ENCODE results near the gene NAGK.
"Not testable (repeated sequence)": the region's sequence is repeated elsewhere in the genome, so short reads cannot be mapped to it uniquely, and the experiment has no call there.

Gene NAGK

DNA sequence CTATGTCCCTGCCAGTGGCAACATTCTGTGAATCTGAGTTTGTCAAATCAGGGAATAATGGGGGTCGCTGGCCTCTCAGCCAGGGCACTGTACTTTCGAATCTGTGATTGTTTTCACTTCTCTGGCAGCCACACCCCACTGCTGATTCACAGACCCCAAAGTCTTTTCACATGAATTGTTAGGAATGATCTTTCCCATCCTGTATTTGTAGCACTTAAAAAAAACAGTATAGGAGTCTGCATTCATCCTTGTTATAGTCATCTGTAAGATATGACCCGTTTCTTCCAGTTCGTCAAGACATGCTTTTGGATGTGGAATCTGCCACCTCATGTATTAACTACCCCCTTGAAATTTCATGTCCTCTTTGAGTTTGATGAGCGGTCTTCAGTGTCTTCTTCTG lies 928 bp downstream of the NAGK start:
- peak; percentile 29 for DNase-seq (ENCODE audit: low spot score)

DNA sequence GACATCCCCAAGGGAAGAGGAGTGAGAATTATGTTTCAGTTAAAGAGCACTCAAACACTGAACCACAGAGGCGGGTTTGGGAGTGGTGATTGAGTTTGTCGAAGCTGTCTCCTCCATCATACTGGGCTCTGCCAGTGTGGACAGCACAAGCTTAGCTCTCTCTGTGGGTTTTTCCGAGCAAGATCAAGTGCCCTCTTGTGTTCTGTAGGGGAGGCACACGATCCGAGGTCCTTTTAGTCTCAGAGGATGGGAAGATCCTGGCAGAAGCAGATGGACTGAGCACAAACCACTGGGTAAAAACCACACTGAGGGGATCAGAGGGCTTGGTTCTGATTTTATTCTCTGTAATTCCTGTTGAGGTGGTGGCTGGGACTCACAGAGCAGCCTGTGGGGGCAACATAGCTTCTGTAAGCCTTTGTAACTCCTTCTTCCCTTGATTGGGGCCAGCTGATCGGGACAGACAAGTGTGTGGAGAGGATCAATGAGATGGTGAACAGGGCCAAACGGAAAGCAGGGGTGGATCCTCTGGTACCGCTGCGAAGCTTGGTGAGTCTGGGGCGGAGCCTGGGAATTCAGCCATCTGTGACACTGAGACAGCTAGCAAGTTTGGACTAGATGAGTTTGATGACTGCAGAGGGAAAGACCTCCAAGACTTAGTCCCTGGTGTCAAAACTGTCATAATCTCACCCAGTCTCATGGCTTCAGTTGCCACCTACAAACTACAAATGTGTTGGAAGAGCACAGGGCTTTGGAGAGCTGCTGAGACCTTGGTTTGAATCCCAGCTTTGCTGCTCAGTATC lies 2.0 kb downstream of the NAGK start:
- peak; percentile 50 for DNase-seq (ENCODE audit: low spot score)

DNA sequence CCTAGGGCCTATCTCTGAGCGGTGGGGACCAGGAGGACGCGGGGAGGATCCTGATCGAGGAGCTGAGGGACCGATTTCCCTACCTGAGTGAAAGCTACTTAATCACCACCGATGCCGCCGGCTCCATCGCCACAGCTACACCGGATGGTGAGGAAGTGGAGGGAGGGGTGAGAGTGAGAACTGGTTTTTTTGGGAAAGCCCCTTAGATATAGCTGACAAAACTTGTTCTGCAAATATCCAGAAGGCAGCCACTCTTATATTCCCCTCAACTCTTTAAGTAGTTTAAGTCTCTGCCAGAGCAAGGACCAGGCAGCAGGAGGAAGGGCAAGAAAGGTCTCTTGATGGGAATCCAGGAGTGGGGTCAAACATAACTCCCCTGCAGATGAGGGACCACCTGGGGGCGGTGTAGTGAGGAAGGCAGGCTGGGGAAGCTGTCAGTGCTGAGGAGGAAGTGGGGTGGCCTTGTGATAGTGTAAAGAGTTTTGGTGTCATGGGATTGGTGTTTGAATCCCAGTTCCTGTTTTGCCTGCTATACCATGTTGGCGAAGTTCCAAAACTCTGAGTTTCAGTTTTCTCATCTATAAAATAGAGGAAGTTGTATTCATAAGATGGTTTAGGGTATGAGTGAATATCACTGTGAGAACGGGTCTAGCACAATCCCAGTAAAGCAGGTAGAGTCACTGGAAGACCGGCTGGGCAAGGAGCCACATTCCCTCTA lies 3.4 kb downstream of the NAGK start:
- DNase-seq (ENCODE audit: low spot score): no peak

DNA sequence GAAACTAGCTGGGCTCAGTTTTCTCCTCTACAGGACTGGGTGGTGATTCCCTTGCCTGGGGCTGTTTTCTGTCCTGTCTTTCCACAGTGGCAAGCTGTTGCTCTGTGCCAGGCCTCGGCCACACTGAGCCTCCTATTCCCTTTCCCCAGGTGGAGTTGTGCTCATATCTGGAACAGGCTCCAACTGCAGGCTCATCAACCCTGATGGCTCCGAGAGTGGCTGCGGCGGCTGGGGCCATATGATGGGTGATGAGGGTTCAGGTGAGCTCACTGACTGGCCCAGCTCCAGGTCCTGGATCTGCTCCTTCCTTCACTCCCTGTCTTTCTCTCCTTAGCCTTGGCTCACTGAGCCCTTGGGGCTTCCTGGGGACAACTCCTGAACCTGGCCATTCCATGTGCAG lies 4.0 kb downstream of the NAGK start:
- no peak for DNase-seq (ENCODE audit: low spot score)

DNA sequence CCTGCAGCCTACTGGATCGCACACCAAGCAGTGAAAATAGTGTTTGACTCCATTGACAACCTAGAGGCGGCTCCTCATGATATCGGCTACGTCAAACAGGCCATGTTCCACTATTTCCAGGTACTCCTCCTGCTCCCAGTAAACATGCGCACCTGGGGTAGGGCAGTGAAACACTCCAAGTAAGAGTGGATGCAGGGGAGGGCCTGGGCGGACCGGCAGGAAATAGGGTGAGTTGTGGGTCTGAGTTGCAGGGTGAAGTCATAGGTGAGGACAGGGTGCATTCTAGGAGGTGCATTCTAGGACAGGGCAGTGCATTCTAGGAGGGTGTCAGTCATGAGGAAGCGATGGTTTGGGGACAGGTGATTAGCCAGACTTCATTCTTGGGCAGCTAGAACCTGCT lies 5.0 kb downstream of the NAGK start:
- DNase-seq (ENCODE audit: low spot score): no peak

DNA sequence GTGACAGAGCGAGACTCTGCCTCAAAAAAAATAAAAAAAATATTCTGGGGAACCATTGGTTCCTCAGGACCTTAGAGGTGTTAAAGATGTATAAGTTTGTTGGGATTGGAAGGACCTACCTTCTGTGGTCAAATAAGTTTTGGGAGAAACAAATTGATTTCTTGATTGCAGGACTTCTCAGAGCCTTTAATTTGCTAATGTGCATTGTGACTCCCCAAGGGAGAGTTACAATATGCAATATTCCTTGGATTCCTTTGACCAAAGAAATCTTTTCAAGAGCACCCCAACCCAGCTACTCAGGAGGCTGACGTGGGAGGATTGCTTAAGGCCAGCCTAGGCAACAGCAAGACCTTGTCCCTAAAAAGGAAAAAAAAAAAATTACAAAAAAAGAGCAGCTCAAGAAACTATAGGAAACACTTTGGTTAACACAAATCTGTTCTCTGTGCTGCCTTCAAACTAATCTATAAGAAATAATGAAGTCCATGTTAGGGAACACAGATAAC lies 6.5 kb downstream of the NAGK start:
- DNase-seq (ENCODE audit: low spot score): no peak

DNA sequence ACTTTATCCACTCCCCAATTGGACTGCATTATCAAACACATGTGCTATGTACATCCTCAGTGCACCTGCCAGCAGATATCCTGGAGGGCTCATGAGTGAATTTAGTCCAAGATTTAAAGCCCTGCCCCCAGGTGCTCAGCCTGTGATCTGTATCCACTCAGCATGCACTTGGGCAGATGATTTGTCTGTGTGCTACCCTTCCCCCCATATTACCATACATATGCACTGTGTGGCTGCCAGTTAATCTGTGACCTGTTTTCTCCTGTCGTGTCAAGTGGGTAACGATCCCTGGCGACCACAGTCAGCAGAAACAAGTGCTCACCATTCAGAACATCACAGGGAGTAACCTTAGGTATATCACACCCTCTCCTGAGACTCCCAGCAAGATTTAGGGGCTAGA lies 10.2 kb downstream of the NAGK start:
- DNase-seq (ENCODE audit: low spot score): no peak

DNA sequence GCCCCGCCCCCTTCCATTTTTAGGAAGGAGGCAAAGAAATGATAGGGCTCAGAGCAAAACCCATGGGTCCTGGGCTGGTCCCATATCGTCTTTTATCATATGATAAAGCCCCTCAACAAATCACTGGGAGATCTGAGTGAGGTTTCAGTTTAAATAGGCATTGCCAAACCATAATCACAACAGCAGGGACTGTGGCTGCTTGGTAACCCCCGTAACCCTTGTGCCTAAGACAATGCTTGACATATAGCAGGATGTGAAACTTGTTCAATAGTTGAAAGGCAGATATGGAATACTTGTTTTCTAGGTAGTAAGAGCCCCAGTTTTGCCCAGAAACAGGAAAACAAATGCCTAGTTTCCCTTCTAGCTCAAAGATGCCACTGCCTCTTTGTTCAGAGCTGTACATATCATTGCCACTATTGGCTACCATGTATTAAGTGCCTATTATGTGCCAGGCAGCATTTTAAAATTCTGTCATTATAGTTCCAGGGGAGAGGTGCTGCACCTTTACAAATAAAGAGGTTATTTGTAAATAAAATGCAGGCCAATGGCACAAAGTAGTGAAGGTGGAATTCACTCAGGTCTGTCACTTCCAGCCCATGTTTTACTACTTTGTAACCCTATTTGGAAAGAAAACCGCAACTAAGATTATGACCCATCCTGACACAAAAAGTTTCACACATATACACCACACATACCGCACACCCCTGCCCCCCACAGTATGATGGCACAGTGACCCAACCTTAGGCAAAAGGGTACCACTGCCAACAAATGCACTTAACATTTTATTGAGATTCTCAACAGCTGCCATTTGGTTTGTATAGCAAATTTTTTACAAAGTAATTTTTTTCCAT lies 14.2 kb downstream of the NAGK start:
- DNase-seq (ENCODE audit: low spot score): no peak

DNA sequence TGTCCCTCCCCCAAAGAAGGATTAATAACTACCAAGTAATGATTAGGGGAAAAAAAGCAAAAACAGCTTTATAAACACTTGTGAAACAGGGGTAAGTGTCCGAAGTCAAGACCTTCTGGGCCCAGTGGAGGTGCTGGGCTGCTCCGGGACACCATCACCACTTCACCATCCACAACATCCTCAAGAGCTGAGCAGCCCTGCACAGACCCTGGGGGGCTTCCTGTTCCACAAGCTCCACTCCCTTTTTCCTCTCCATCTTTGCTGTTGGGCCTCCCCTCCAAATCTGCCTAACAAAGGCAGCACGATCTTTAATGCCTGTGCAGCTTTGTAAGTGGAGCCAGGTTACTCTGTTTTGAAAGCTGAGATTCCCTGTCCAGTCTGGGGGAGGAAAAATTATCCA lies 14.8 kb downstream of the NAGK start:
- DNase-seq (ENCODE audit: low spot score): not testable (repeated sequence)

DNA sequence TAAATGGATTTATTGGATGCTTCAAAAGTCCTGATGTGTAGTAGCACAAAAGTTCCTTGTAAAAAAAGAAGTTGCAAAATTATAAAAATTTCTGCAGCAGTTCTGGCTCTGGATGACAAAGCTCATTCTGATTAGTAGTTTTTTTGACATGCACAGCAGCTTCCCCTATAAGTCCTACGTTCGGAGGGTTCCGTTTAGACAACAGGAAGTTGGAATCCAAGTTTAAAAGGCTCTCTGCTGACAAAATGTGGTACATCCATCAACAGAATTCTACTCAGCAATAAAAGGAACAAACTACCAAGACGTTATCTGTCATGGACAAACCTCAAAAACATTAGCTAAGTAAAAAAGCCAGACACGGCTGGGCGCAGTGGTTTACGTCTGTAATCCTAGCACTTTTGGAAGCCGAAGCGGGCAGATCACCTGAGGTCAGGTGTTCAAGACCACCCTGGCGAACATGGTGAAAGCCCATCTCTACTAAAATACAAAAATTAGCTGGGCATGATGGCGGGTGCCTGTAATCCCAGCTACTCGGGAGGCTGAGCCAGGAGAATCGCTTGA lies 15.4 kb downstream of the NAGK start:
- DNase-seq (ENCODE audit: low spot score): not testable (repeated sequence)

DNA sequence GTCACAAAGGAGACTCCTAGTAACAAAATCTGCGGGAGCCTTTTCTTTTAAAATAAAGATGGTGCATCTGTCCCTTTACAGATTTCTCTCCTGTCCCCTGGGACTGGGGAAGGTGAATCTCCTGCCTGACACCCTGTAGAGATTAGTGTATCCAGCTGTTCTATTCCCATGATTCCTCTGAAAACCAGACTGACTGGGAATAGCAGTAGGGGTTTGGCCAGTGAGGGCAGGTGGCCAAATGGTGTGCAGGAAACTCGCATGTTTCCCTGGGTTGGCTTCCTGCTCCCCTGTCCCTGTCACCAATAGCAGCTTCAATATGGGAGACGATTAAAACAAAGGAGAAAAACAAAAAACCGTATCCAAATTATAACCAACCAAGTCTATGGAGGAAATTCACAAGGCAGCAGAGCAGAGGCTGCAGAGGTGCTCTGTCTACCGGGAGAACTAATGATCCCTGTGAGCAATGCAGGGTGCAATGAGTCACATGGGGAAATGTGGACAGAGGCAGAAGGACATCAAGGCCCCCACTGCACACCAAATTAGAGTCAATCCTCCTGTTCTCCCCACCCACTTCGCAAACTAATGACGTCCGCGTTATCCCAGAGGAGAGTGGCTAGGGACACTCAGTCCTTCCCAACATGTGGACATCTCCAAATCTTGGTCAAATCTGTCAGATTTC lies 17.0 kb downstream of the NAGK start:
- DNase-seq (ENCODE audit: low spot score): not testable (repeated sequence)

DNA sequence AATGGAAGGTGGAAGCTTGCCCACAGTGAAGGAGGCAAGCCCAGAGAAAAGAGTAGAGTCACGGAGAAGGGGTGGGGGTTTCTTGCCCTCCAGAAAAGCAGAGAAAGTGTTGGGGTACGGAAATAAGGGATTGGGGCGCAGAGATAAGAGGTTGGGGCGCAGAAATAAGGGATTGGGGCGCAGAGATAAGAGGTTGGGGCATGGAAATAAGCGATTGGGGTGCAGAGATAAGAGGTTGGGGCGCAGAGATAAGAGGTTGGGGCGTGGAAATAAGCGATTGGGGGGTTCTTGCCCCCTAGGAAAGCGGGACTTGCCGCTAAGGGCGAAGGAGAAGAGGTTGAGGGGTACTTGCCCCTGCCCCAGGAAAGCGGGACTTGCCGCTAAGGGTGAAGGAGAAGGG lies 21.0 kb downstream of the NAGK start:
- not testable (repeated sequence) for DNase-seq (ENCODE audit: low spot score)

DNA sequence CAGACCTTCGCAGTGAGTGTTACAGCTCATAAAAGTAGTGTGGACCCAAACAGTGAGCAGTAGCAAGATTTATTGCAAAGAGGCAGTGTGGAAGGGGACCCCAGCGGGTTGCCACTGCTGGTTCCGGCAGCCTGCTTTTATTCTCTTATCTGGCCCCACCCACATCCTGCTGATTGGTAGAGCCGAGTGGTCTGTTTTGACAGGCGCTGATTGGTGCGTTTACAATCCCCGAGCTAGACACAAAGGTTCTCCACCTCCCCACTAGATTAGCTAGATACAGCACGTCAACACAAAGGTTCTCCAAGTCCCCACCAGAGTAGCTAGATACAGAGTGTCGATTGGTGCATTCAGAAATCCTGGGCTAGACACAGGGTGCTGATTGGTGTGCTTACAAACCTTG lies 23.4 kb downstream of the NAGK start:
- not testable (repeated sequence) for DNase-seq (ENCODE audit: low spot score)

DNA sequence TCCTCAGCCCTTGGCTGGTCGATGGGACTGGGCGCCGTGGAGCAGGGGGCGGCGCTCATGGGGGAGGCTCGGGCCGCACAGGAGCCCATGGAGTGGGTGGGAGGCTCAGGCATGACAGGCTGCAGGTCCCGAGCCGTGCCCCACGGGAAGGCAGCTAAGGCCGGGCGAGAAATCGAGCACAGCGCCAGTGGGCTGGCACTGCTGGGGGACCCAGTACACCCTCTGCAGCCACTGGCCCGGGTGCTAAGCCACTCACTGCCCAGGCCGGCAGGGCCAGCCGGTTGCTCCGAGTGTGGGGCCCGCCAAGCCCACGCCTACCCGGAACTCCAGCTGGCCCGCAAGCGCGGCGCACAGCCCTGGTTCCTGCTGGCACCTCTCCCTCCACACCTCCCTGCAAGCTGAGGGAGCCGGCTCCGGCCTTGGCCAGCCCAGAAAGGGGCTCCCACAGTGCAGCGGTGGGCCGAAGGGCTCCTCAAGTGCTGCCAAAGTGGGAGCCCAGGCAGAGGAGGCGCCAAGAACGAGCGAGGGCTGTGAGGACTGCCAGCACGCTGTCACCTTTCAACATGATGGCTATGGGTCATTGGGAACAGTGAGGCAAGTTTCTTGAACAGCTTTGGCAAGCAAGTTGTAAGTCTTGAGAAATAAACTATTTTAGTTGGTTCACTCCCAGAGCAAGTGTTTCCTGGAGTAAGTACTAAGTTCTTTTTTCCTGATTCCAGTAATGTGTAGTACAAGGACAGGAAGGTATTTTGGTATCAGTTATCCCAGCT lies 24.2 kb downstream of the NAGK start:
- not testable (repeated sequence) for DNase-seq (ENCODE audit: low spot score)

DNA sequence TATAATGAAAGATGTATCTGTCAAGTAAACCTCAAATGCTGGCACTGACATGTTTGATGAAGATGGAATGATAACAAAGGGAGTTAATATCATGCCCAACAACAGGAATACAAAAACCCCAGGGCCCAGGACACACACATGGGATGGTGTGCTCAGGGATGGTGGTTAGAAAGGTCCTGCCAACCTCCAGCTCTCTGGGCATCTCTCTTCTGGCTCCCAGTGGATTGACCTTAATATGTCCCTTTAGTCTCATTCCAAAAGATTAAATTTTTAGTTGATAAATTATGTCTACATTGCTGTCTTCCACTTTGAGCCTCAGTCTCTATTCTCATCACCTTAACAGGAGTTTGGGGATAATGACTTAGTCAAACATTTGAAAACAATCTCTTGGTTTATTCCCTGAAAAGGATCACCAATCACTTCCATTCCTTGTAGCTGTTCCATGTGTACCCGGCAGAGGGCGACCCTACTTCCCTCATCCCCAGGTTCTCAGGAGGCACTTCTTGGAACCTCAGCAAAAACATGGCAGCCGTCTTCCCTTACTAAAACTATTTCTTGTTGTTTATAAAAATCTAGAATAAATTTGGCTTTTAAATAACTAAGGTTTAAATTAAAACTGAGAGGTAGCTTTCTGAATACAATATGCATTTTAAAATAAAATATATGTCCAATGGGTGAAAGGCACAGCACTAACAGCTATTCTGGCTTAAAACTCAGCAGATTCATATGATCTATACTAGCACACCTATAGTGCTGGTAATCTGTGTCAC lies 31.9 kb downstream of the NAGK start:
- peak; percentile 79 for DNase-seq (ENCODE audit: low spot score)

DNA sequence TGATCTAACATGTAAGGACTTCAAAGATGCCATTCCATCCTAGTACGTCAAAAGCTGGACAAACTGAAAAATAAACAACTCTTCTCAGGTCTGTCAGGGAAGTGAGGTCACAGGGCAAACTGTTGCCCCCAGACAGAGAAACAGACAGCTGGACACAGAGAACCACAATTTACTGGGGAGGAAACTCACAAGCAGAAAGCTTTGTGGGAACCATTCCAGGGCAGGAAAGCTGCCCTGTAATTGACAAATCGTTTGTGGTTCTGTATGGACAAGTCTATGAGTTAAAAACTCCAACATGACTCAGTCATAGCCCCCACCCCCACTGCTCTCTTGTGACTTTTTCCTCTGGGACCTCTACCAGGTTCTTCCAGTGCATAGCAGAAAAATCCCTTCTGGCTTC lies 33.2 kb downstream of the NAGK start:
- peak; percentile 42 for DNase-seq (ENCODE audit: low spot score)

DNA sequence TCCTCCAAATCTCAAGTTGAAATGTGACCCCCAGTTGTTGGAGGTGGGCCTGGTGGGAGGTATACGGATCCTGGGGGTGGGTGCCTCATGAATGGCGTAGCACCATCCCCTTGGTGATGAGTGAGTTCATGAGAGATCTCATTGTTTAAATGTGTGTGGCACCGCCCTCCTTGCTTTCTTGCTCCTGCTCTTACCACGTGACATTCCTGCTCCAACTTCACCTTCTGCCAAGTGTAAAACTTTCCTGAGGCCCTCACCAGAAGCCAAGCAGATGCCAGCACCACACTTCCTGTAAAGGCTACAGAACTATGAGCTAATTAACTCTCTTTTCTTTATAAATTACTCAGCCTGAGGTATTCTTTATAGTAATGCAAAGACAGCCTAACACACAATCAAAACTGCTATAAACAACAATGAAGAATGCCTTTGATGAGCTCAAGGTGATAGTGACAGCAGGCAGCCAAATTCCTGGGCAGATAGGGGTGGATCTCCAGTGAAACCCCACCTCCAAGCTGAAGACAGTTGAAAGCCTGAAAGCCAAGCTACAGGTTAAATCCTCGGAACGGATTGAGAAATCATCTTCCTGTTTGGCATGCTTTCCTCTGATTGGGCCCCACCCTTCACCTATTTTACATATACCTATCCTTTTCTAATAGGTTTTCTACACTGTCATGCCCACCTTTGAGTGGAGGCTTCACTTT lies 34.7 kb downstream of the NAGK start:
- no peak for DNase-seq (ENCODE audit: low spot score)

DNA sequence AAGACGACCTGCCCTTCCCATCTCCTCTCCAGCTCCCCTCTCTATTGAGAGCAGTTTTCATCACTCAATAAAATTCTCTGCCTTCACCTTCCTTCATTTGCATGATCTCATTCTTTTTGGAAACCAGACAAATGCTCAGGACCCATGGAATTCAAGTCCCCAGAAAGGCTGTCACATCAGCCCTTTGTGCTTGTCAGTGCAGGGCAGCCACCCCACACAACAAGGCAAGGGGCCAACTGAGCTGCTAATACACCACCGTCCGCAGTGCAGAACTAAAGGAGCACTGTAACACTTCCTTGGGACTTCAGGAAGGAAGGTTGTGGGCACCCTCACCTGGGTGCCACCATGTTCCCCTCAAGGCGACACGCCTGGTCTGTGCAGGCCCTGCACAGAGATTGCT lies 35.4 kb downstream of the NAGK start:
- no peak for DNase-seq (ENCODE audit: low spot score)

DNA sequence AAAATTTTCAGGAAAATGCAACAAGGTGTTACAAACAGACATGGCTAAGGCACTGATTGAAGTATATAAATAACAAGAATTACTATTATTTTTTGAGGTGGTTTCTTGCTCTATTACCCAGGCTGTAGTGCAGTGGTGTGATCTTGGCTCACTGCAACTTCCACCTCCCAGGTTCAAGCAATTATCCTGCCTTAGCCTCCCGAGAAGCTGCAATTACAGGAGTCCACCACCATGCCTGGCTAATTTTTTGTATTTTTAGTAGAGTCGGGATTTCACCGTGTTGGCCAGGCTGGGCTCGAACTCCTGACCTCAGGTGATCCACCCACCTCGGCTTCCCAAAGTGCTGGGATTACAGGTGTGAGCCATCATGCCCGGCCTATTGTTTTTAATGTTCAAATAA lies 38.0 kb downstream of the NAGK start:
- not testable (repeated sequence) for DNase-seq (ENCODE audit: low spot score)
